SK-N-SH treated with all-trans-retinoic acid at 6 μM for 48 hours (cell line): ENCODE data around the gene SPATS2L.

ENCODE experiments used
- ATAC-seq: fragments of 200-7000 bp; cut with Tn5 transposase; 3 replicates; pipeline ENCODE4 v1.9.1; 2020; ENCODE audit warnings: mild to moderate bottlenecking, moderate library complexity
- BACH2 ChIP-seq: fragments of 250-450 bp; sonication (Bioruptor Pico); IDR thresholded peaks from 2 replicates; pipeline ENCODE4 v1.9.0; 2021; ENCODE audit warnings: mild to moderate bottlenecking, borderline replicate concordance
- CSDC2 ChIP-seq: fragments of 250-450 bp; sonication (Bioruptor Pico); IDR thresholded peaks from 2 replicates; pipeline ENCODE4 v1.5.0; 2020; ENCODE audit warnings: mild to moderate bottlenecking, moderate library complexity
- ESRRG ChIP-seq: fragments of 250-450 bp; sonication (Bioruptor Pico); IDR thresholded peaks from 2 replicates; pipeline ENCODE4 v1.6.1; 2021; ENCODE audit warnings: mild to moderate bottlenecking
- ISL1 ChIP-seq: fragments of 250-450 bp; sonication (Bioruptor Pico); IDR thresholded peaks from 2 replicates; pipeline ENCODE4 v2.1.2; 2022; ENCODE audit warnings: mild to moderate bottlenecking, moderate library complexity
- OSR1 ChIP-seq: fragments of 250-450 bp; sonication (Bioruptor Pico); IDR thresholded peaks from 2 replicates; pipeline ENCODE4 v1.8.0; 2022; ENCODE audit warnings: moderate library complexity, mild to moderate bottlenecking, inconsistent platforms
- PATZ1 ChIP-seq: fragments of 250-450 bp; sonication (Bioruptor Pico); IDR thresholded peaks from 2 replicates; pipeline ENCODE4 v1.8.0; 2020; ENCODE audit warnings: mild to moderate bottlenecking, moderate library complexity, borderline replicate concordance
- POU6F1 ChIP-seq: fragments of 250-450 bp; sonication (Bioruptor Pico); IDR thresholded peaks from 2 replicates; pipeline ENCODE4 v1.8.0; 2021; ENCODE audit warnings: low read depth, mild to moderate bottlenecking, moderate library complexity, borderline replicate concordance
- PPARA ChIP-seq: fragments of 250-450 bp; sonication (Bioruptor Pico); IDR thresholded peaks from 2 replicates; pipeline ENCODE4 v1.5.0; 2020; ENCODE audit warnings: mild to moderate bottlenecking, borderline replicate concordance
- RARB ChIP-seq: fragments of 250-450 bp; sonication (Bioruptor Pico); IDR thresholded peaks from 2 replicates; pipeline ENCODE4 v1.8.0; 2021; ENCODE audit warnings: mild to moderate bottlenecking, moderate library complexity
- SNAI2 ChIP-seq: fragments of 250-450 bp; sonication (Bioruptor Pico); IDR thresholded peaks from 2 replicates; pipeline ENCODE4 v1.5.0; 2020; ENCODE audit warnings: mild to moderate bottlenecking, moderate library complexity
- TCF4 ChIP-seq: fragments of 250-450 bp; sonication (Bioruptor Pico); IDR thresholded peaks from 2 replicates; pipeline ENCODE4 v1.8.0; 2021; ENCODE audit warnings: mild to moderate bottlenecking, moderate library complexity, borderline replicate concordance
- TOX ChIP-seq: fragments of 250-450 bp; sonication (Bioruptor Pico); IDR thresholded peaks from 2 replicates; pipeline ENCODE4 v1.8.0; 2021; ENCODE audit warnings: mild to moderate bottlenecking, moderate library complexity, borderline replicate concordance
- TSHZ2 ChIP-seq: fragments of 250-450 bp; sonication (Bioruptor Pico); IDR thresholded peaks from 2 replicates; pipeline ENCODE4 v1.5.0; 2020; ENCODE audit warnings: mild to moderate bottlenecking, moderate library complexity
- ZC3H10 ChIP-seq: fragments of 250-450 bp; sonication (Bioruptor Pico); IDR thresholded peaks from 2 replicates; pipeline ENCODE4 v1.5.1; 2021; ENCODE audit warnings: mild to moderate bottlenecking, moderate library complexity
- ZFP30 ChIP-seq: fragments of 450-650 bp; formaldehyde crosslinking; IDR thresholded peaks from 2 replicates; pipeline ENCODE4 v1.5.0; 2022; ENCODE audit warnings: mild to moderate bottlenecking, moderate library complexity
- ZNF565 ChIP-seq: fragments of 450-650 bp; formaldehyde crosslinking; conservative IDR thresholded peaks from 2 replicates; pipeline ENCODE4 v1.5.0; 2020; ENCODE audit warnings: low read depth, mild to moderate bottlenecking, moderate library complexity
- ZNF70 ChIP-seq: fragments of 450-650 bp; formaldehyde crosslinking; IDR thresholded peaks from 2 replicates; pipeline ENCODE4 v1.5.0; 2020; ENCODE audit warnings: mild to moderate bottlenecking, moderate library complexity
- ZNF8 ChIP-seq: fragments of 450-650 bp; formaldehyde crosslinking; IDR thresholded peaks from 2 replicates; pipeline ENCODE4 v1.5.0; 2020; ENCODE audit warnings: mild to moderate bottlenecking, moderate library complexity
- TF ChIP-seq, protein P1 (sequence below): fragments of 250-450 bp; sonication (Bioruptor Pico); IDR thresholded peaks from 2 replicates; pipeline ENCODE4 v1.5.1; 2020; ENCODE audit warnings: low read depth, mild to moderate bottlenecking, moderate library complexity

SPATS2L gene

GRCh38 chr2:200319548-200320337 lies 13.2 kb downstream of the SPATS2L start:
- peak; percentile 83 for ATAC-seq

GRCh38 chr2:200320344-200320743 lies 13.9 kb downstream of the SPATS2L start:
- ATAC-seq, result no peak
- TF ChIP-seq PATZ1 (no peak), CSDC2 (CRISPR knock-in tag) (no peak), PPARA (CRISPR knock-in tag) (no peak), ZFP30 (no peak), POU6F1 (CRISPR knock-in tag) (no peak), TSHZ2 (CRISPR knock-in tag) (no peak), ZNF70 (CRISPR knock-in tag) (no peak), ESRRG (no peak), SNAI2 (CRISPR knock-in tag) (no peak), OSR1 (no peak)
- TF ChIP-seq, protein P1, sequence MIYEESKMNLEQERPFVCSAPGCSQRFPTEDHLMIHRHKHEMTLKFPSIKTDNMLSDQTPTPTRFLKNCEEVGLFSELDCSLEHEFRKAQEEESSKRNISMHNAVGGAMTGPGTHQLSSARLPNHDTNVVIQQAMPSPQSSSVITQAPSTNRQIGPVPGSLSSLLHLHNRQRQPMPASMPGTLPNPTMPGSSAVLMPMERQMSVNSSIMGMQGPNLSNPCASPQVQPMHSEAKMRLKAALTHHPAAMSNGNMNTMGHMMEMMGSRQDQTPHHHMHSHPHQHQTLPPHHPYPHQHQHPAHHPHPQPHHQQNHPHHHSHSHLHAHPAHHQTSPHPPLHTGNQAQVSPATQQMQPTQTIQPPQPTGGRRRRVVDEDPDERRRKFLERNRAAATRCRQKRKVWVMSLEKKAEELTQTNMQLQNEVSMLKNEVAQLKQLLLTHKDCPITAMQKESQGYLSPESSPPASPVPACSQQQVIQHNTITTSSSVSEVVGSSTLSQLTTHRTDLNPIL (CRISPR knock-in tag), result no peak

More at GRCh38 chr2:200319548-200320337, 13.2 kb downstream of the SPATS2L start:
- peak; percentile 67 for TF ChIP-seq ISL1
- no peak for TF ChIP-seq TOX (CRISPR knock-in tag)

DNA sequence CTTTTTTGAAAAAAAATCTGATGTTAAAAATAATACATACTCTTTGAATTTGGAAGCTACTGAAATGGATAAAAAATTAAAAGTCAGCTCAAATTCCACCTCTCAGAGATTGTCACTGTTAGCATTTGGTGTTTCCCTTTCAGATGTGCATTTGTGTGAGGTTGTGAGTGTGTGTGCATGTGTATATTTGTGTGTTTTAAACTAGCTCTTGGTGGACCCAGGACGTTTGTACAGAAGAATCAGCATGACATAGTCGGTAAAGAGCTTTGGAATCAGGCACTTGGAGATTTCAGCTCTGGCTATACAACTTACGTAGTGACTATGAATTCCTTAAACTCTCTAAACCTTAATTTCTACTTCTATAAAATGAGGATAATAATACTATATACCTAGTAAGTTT lies 14.5 kb downstream of the SPATS2L start:
- no peak for ATAC-seq

More for the DNA sequence above, 14.5 kb downstream of the SPATS2L start:
- TF ChIP-seq TCF4 (CRISPR knock-in tag) (no peak), ESRRG (no peak), TOX (CRISPR knock-in tag) (no peak), ZNF565 (CRISPR knock-in tag) (no peak), BACH2 (CRISPR knock-in tag) (no peak), CSDC2 (CRISPR knock-in tag) (no peak), ZC3H10 (CRISPR knock-in tag) (no peak), ZNF8 (CRISPR knock-in tag) (no peak), TSHZ2 (CRISPR knock-in tag) (no peak), ZFP30 (no peak), SNAI2 (CRISPR knock-in tag) (no peak), OSR1 (no peak), RARB (CRISPR knock-in tag) (no peak)
- TF ChIP-seq, protein P1 (CRISPR knock-in tag), result no peak
- TF ChIP-seq, all 23 proteins: peak for 0
